Testis (tissue), 3 donors: Measurements from ENCODE around the gene IER5. TPM values are rescaled to one million over a fixed set of nuclear protein-coding genes. Genes with fewer than 3 reads are reported as not detected.
"Not testable (repeated sequence)": the region's sequence is repeated elsewhere in the genome, so short reads cannot be mapped to it uniquely, and the experiment has no call there.

ENCODE experiments used
- DNase-seq: peaks from one replicate; pipeline ENCODE4 v3.0.0-alpha.2; 2019
- H3K27ac ChIP-seq, 2 donors: fragments of 200-600 bp; sonication (generic); one replicate each; pipeline ENCODE4 v1.5.1; 2019
- H3K27me3 ChIP-seq: fragments of 200-600 bp; sonication (generic); one replicate; pipeline ENCODE4 v1.5.1; 2019
- H3K36me3 ChIP-seq: fragments of 200-600 bp; sonication (generic); one replicate; pipeline ENCODE4 v1.5.1; 2017; ENCODE audit warnings: low read depth; ENCODE audit errors: missing control alignments
- H3K4me1 ChIP-seq: fragments of 200-600 bp; sonication (generic); one replicate; pipeline ENCODE4 v1.5.1; 2019
- H3K4me3 ChIP-seq, 2 donors: fragments of 200-600 bp; sonication (generic); one replicate each; pipeline ENCODE4 v1.5.1; 2017 to 2019
- H3K9me3 ChIP-seq: fragments of 200-600 bp; sonication (generic); one replicate; pipeline ENCODE4 v1.5.1; 2017
- POLR2A ChIP-seq: fragments of 450-650 bp; IDR thresholded peaks from one replicate; pipeline ENCODE4 v1.6.1; 2017; ENCODE audit warnings: antibody characterized with exemption, mild to moderate bottlenecking, moderate library complexity
- WGBS, 2 donors: methylation state at CpG; one replicate each; pipeline ENCODE4 v1.1.5; 2018; 5-methylcytosine and 5-hydroxymethylcytosine counted together
- intact Hi-C: fragments of 100-400 bp; cut with DNase I; formaldehyde crosslinking; loops from one replicate; pipeline ENCODE4 v1.15.1; 2023; ENCODE audit warnings: low total_unique reads
- polyA plus RNA-seq: library from polyadenylated mRNA; stranded (reverse); fragments of 350-450 nt; fragmentation: Illumina TruSeq; extraction: RNeasy Lipid Tissue Mini Kit (QIAGEN cat#74804); gene quantifications from one replicate; pipeline ENCODE4 v1.2.3, GENCODE V29; 2014; ENCODE audit warnings: low read depth, low replicate concordance; ENCODE audit not compliant: insufficient read depth
- total RNA-seq, 2 donors: library from RNA; depleted of rRNA; stranded (reverse); fragments of >200 nt; gene quantifications; one replicate each; pipeline ENCODE4 v1.2.3, GENCODE V29; 2016
- TF ChIP-seq, protein P1 (sequence below), 3 experiments: fragments of 450-650 bp in 2 of 3; fragments of 200-600 bp in 1 of 3; sonication (generic) in 1 of 3; IDR thresholded peaks; one replicate each; pipeline ENCODE4 v1.5.1; 2016 to 2019; ENCODE audit warnings: antibody characterized with exemption in 3 of 3, mild to moderate bottlenecking in 2 of 3, moderate library complexity in 1 of 3

Gene IER5
- total and polyA plus RNA-seq, 3 donors from 2014 or later = 7.1 to 13.3 (median 10.3) TPM

DNA sequence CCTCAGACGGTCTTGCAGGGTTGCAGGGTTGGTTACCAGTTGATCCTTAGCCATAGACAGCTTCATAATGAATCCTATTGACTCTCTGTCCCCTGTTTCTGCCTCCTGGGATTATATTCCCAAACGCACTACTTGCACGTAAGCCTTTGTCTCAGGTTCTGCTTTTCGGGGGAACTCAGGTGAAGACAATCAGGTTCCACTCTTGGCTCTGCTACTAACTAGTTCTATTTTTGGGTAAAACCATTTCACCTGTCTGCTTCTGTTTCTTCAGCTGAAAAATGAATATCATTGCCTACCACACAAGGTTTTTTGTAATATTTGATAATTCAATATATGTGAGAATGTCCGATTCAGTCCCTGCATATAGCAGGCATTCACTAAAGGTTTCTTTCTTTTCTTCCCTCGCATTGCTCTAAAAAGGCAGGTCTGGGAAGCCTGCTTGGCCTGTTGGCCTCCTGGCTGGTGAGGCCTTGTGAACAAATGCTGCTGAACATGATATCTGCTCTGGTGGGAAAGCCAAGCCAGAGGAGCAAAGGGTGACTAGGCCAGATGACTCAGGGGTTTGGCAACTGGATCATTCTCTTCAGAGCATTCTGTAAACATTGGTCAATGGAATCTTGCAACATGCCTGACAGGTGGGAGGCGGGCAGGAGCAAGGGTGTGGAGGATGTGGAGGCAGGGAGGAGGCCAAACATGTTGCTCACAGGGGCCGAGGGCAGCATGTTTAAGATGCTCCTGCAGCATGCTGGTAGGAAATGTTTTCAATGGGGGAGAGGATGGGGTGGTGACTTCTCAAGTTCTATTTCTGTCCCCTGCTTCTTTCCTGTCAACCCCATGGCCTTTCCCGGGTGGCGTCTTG lies 23.8 kb downstream of the IER5 start:
- intact Hi-C loops = no loop called here
- Histone ChIP-seq H3K4me3 (no peak overlapping the region), H3K4me1 (peaks cover 4% of the 10 kb centered on the region), H3K36me3 (no peaks in the 10 kb centered on the region), H3K9me3 (no peaks in the 10 kb centered on the region), H3K27me3 (no peaks in the 10 kb centered on the region), H3K27ac (peak overlapping the region in 1 of 2 donors; percentile 2)
- peak; percentile 66 for DNase-seq
- TF ChIP-seq, protein P1, sequence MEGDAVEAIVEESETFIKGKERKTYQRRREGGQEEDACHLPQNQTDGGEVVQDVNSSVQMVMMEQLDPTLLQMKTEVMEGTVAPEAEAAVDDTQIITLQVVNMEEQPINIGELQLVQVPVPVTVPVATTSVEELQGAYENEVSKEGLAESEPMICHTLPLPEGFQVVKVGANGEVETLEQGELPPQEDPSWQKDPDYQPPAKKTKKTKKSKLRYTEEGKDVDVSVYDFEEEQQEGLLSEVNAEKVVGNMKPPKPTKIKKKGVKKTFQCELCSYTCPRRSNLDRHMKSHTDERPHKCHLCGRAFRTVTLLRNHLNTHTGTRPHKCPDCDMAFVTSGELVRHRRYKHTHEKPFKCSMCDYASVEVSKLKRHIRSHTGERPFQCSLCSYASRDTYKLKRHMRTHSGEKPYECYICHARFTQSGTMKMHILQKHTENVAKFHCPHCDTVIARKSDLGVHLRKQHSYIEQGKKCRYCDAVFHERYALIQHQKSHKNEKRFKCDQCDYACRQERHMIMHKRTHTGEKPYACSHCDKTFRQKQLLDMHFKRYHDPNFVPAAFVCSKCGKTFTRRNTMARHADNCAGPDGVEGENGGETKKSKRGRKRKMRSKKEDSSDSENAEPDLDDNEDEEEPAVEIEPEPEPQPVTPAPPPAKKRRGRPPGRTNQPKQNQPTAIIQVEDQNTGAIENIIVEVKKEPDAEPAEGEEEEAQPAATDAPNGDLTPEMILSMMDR (IDR thresholded peaks at IDR 0.05) = no peak
- TF ChIP-seq POLR2A = no peak
- 73 to 80% methylated on average over 10 of the region's 10 CpGs for WGBS, 2 donors

DNA sequence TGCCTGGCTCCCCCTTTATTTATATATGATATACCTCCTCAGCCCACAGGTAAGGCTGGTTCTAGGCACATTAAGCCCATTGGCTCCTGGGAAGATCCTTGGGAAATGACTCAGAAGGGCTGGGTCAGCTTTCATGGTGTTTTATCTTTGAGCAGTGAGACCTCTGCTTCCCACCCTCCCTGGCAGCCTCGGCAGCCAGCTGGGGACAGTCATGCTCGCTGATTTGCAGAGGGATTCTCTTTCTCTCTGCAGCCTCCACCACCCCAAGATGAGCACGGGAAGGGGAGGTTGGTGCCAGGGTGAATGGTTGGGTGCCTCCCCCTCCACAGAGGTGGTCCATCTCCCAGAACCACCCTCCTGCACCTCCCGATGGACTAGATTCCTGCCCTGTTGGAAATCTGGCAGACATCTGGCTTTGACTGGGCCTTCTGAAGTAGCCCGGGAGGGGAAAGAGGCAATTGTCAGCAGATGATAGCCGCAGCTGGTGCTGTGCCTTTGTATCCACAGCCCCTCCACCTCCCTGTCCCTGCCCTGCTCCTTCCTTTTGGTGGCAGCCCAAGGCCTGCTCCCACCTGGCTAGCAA lies 24.6 kb downstream of the IER5 start:
- H3K36me3 ChIP-seq = no peaks in the 10 kb centered on the region
- H3K4me3 ChIP-seq = no peak overlapping the region
- intact Hi-C loops = no loop called here
- TF ChIP-seq POLR2A = no peak
- TF ChIP-seq, protein P1 (IDR thresholded peaks at IDR 0.05) = no peak
- DNase-seq = no peak
- no peaks in the 10 kb centered on the region for H3K4me1 ChIP-seq
- H3K9me3 ChIP-seq = no peaks in the 10 kb centered on the region
- no peak overlapping the region for H3K27ac ChIP-seq
- 71% methylated on average over 6 of the region's 6 CpGs for WGBS, 2 donors
- H3K27me3 ChIP-seq = no peaks in the 10 kb centered on the region

DNA sequence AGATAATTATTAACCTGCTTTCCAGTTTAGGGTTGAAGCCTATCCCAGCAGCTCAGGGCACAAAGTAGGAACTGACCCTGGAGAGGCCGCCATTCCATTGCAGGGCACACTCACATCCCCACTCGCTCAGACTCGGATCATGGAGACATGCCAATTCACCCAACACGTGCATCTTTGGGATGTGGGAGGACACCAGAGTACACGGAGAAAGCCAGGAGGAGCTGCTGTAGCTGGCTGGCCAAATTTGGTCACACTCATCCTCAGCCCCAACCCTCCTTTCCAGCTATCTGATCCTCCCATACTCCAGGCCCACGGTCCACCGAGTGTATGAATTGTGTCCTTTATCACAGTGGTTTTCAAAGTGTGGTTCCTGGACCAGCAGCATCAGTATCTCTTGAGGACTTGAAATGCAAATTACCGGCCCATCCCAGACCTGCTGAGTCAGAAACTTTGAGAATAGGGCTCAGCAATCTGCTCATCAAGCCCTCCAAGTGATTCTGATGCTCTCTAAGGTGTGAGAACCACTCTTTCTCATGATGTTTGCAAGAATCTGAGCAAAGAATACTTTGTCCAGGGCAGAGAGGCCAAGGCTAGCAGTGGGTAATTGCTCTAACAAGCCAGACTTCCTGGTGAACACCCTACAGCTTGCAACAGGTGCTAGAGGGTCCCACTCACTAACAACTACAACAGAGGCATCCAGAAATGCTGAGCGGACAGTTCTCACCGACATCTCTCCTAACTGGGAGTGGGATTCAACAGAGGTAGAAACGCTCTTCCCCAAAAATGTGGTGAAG lies 26.3 kb downstream of the IER5 start:
- no peaks in the 10 kb centered on the region for H3K4me1 ChIP-seq
- TF ChIP-seq POLR2A = no peak
- TF ChIP-seq, protein P1 (IDR thresholded peaks at IDR 0.05) = no peak
- DNase-seq = no peak
- 57 to 59% methylated on average over 9 to 11 of the region's 11 CpGs for WGBS, 2 donors
- no peaks in the 10 kb centered on the region for H3K36me3 ChIP-seq
- H3K27me3 ChIP-seq = no peaks in the 10 kb centered on the region
- H3K4me3 ChIP-seq = no peak overlapping the region
- no peaks in the 10 kb centered on the region for H3K9me3 ChIP-seq
- no peak overlapping the region for H3K27ac ChIP-seq
- intact Hi-C loops = no loop called here

DNA sequence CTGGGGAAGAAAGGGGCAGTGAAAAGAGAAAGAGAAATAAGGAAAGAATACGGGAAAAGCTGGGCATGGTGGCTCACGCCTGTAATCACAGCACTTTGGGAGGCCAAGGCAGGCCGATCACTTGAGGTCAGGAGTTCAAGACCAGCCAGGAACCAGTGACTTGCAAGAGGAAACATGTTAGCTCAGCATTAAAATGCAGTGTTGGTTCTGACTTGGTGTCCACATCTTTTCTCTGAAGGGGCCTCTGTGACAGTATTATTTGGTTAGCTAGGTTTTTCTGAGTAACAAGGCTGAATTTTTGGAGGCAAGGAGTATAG lies 26.8 kb downstream of the IER5 start:
- H3K27me3 ChIP-seq = no peaks in the 10 kb centered on the region
- H3K36me3 ChIP-seq = no peaks in the 10 kb centered on the region
- H3K4me3 ChIP-seq = no peak overlapping the region
- TF ChIP-seq, protein P1 (IDR thresholded peaks at IDR 0.05) = no peak
- TF ChIP-seq POLR2A = no peak
- no peak overlapping the region for H3K27ac ChIP-seq
- intact Hi-C loops = no loop called here
- H3K9me3 ChIP-seq = no peaks in the 10 kb centered on the region
- DNase-seq = no peak
- WGBS, 2 donors = 91 to 97% methylated on average over 3 of the region's 3 CpGs
- H3K4me1 ChIP-seq = no peaks in the 10 kb centered on the region

DNA sequence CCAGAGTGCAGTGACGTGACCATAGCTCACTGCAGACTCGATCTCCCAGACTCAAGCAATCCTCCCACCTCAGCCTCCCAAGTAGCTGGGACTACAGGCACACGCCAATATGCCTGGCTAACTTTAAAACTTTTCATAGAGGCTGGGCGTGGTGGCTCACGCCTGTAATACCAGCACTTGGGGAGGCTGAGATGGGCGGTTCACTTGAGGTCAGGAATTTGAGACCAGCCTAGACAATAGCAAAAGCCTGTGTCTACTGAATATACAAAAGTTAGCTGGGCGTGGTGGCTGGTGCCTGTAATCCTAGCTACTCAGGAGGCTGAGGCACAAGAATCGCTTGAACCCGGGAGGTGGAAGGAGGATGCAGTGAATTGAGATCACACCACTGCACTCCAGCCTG lies 27.5 kb downstream of the IER5 start:
- H3K27ac ChIP-seq, DNase-seq, intact Hi-C loops, H3K4me3 ChIP-seq, H3K4me1 ChIP-seq, H3K9me3 ChIP-seq, H3K36me3 ChIP-seq, H3K27me3 ChIP-seq: not testable (repeated sequence)
- WGBS, 2 donors = 91 to 94% methylated on average over 9 of the region's 9 CpGs
